ENCODE data around the gene C19orf12. TPM values are rescaled to one million over a fixed set of nuclear protein-coding genes. Genes with fewer than 3 reads are reported as not detected.

C19orf12 gene
- total and polyA plus RNA-seq, 2 donors (not counting 3 experiments of a cell fraction or from before 2014, with no cell fraction given): 20.4 to 22.9 TPM

DNA sequence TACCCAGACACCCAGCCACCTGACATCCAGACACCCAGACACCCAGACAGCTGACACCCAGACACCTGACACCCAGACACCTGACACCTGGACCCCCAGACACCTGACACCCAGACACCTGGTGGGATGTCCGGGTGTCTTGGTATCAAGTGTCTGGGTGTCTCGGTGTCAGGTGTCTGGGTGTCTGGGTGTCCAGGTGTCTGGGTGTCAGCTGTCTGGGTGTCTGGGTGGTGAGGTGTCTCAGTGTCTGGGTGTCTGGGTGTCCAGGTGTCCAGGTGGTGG is 18.6 kb downstream of the C19orf12 start:
- Histone ChIP-seq H3K27ac (ENCODE audit: insufficient read depth, low read depth, low read length) (no peak overlapping the region), H3K79me2 (ENCODE audit: control insufficient read depth, insufficient read depth, low read length) (no peaks in the 10 kb centered on the region), H4K20me1 (replicated peaks; ENCODE audit: control insufficient read depth, extremely low read depth, insufficient read depth, low read length) (no peaks in the 10 kb centered on the region), H3K9me1 (replicated peaks; ENCODE audit: control insufficient read depth, extremely low read depth, insufficient read depth, low read length) (no peaks in the 10 kb centered on the region), H3K9me3 (replicated peaks; ENCODE audit: control insufficient read depth, insufficient read depth, low read length) (no peaks in the 10 kb centered on the region), H3K4me2 (ENCODE audit: insufficient read depth, low read length) (no peak overlapping the region), H3K4me1 (ENCODE audit: control insufficient read depth, extremely low read depth, insufficient read depth, low read length) (no peaks in the 10 kb centered on the region), H3K27me3 (ENCODE audit: control insufficient read depth in 2 of 2, insufficient read depth in 2 of 2, low read length in 2 of 2) (no peaks in the 10 kb centered on the region), H3K4me3 (replicated peaks in 1 of 3; ENCODE audit: insufficient read depth in 1 of 3, low read depth in 1 of 3, low read length in 3 of 3) (no peak overlapping the region), H2AFZ (ENCODE audit: low read depth, low read length) (no peak overlapping the region), H3K9ac (replicated peaks; ENCODE audit: extremely low read depth, insufficient read depth, low read length) (no peak overlapping the region), H3K36me3 (ENCODE audit: control insufficient read depth in 2 of 2, extremely low read depth in 1 of 2, insufficient read depth in 2 of 2, low read length in 2 of 2) (no peaks in the 10 kb centered on the region)
- POLR2A ChIA-PET: no interaction called here
- no TSS peak for BruUV-seq (replicated peaks)
- CTCF ChIA-PET: no interaction called here
- no peak for DNase-seq (ENCODE audit: low read depth, low spot score)
- TF ChIP-seq, protein P1, sequence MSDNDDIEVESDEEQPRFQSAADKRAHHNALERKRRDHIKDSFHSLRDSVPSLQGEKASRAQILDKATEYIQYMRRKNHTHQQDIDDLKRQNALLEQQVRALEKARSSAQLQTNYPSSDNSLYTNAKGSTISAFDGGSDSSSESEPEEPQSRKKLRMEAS (IDR thresholded peaks at IDR 0.05; ENCODE audit: insufficient read depth, insufficient read length): no peak
- TF ChIP-seq JUN (IDR thresholded peaks at IDR 0.05; ENCODE audit: borderline replicate concordance, insufficient read depth, insufficient read length, low read depth): no peak
- no peak for TF ChIP-seq FOS (IDR thresholded peaks at IDR 0.05; ENCODE audit: borderline replicate concordance, insufficient read depth, low read length)
- TF ChIP-seq EZH2 (IDR thresholded peaks at IDR 0.05; ENCODE audit: borderline replicate concordance, low read depth, low read length, severe bottlenecking): no peak
- TF ChIP-seq, protein P2, sequence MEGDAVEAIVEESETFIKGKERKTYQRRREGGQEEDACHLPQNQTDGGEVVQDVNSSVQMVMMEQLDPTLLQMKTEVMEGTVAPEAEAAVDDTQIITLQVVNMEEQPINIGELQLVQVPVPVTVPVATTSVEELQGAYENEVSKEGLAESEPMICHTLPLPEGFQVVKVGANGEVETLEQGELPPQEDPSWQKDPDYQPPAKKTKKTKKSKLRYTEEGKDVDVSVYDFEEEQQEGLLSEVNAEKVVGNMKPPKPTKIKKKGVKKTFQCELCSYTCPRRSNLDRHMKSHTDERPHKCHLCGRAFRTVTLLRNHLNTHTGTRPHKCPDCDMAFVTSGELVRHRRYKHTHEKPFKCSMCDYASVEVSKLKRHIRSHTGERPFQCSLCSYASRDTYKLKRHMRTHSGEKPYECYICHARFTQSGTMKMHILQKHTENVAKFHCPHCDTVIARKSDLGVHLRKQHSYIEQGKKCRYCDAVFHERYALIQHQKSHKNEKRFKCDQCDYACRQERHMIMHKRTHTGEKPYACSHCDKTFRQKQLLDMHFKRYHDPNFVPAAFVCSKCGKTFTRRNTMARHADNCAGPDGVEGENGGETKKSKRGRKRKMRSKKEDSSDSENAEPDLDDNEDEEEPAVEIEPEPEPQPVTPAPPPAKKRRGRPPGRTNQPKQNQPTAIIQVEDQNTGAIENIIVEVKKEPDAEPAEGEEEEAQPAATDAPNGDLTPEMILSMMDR (IDR thresholded peaks at IDR 0.05; ENCODE audit: extremely low read depth in 1 of 2, insufficient read depth in 1 of 2, low read depth in 1 of 2, low read length in 2 of 2): no peak
- no peak for TF ChIP-seq GATA2 (IDR thresholded peaks at IDR 0.05; ENCODE audit: insufficient read depth, insufficient read length, low read depth, low read length)
- TF ChIP-seq POLR2A (IDR thresholded peaks at IDR 0.05; ENCODE audit: low read depth, low read length): no peak
- TF ChIP-seq MYC (IDR thresholded peaks at IDR 0.05; ENCODE audit: low read depth, low read length): no peak
- no peak for TF ChIP-seq POLR2AphosphoS5 (IDR thresholded peaks at IDR 0.05; ENCODE audit: insufficient read depth, low read depth, low read length)
- no peak for FAIRE-seq
- intact Hi-C loops (cut with micrococcal nuclease): no loop called here
- dilution Hi-C loops (cut with MboI; ENCODE audit: extremely low pct_ligation_motif_present, low sequenced_read_pairs): no loop called here
